GM12878 (cell line): ENCODE results near the gene TIAM1. TPM values are rescaled to one million over a fixed set of nuclear protein-coding genes. Genes with fewer than 3 reads are reported as not detected.

ENCODE experiments used
- BHLHE40 ChIP-seq, 2 experiments: fragments of 450-650 bp in 1 of 2; IDR thresholded peaks; 2 replicates each; pipeline ENCODE4 v1.6.1; 2011 to 2017; ENCODE audit warnings: low read depth in 2 of 2, borderline replicate concordance in 1 of 2, improper control_type of control experiment in 1 of 2, low read length in 1 of 2, mild to moderate bottlenecking in 1 of 2
- MTA3 ChIP-seq: IDR thresholded peaks from 2 replicates; pipeline ENCODE4 v1.6.1; 2012; ENCODE audit warnings: low read length, inconsistent platforms, borderline replicate concordance
- NR2C1 ChIP-seq: fragments of 450-650 bp; IDR thresholded peaks from 2 replicates; pipeline ENCODE4 v1.6.1; 2017; ENCODE audit warnings: antibody characterized with exemption, mild to moderate bottlenecking, moderate library complexity
- ZBED1 ChIP-seq: IDR thresholded peaks from 2 replicates; pipeline ENCODE4 v1.6.1; 2016; ENCODE audit warnings: borderline replicate concordance
- polyA plus RNA-seq, 11 experiments: library from polyadenylated mRNA; depleted of rRNA in 4 of 11; unstranded in 6 of 11; stranded (reverse) in 5 of 11; fragments of >200 nt; fragmentation: Nextera tagmentation in 4 of 11; fragmentation: Illumina TruSeq in 1 of 11; extraction: Ambion mirVana in 4 of 11; extraction: Trizol in 1 of 11; gene quantifications; 1 replicate in 1 of 11; 2 replicates in 10 of 11; pipeline versions ENCODE4 v1.2.1 to v1.2.3, GENCODE V29; 2011 to 2016; ENCODE audit warnings: inconsistent platforms in 2 of 11, missing spikeins in 2 of 11, low read depth in 1 of 11
- total RNA-seq, 4 experiments: library from RNA; depleted of rRNA in 3 of 4; stranded (reverse); fragments of >200 nt in 3 of 4; fragmentation: Illumina TruSeq in 1 of 4; extraction: Trizol in 1 of 4; gene quantifications; 2 replicates each; pipeline versions ENCODE4 v1.2.1 to v1.2.3, GENCODE V29; 2013 to 2021
- TF ChIP-seq, protein P1 (sequence below): fragments of 150-350 bp; IDR thresholded peaks from 2 replicates; pipeline ENCODE4 v1.6.1; 2016; ENCODE audit warnings: low read depth, low read length
- TF ChIP-seq, protein P2 (sequence below): fragments of 450-650 bp; formaldehyde crosslinking; IDR thresholded peaks from 2 replicates; pipeline ENCODE4 v1.4.0; 2022; ENCODE audit warnings: mild to moderate bottlenecking, moderate library complexity
- TF ChIP-seq, protein P3 (sequence below): fragments of 450-650 bp; formaldehyde crosslinking; IDR thresholded peaks from 2 replicates; pipeline ENCODE4 v1.5.0; 2022; ENCODE audit warnings: mild to moderate bottlenecking, missing genetic modification characterization

TIAM1 gene
- total and polyA plus RNA-seq, 10 of the 15 experiments (the other 5 are each of a cell fraction or from before 2014, with no cell fraction given) = 0.31 to 35.9 (median 0.78) TPM

DNA sequence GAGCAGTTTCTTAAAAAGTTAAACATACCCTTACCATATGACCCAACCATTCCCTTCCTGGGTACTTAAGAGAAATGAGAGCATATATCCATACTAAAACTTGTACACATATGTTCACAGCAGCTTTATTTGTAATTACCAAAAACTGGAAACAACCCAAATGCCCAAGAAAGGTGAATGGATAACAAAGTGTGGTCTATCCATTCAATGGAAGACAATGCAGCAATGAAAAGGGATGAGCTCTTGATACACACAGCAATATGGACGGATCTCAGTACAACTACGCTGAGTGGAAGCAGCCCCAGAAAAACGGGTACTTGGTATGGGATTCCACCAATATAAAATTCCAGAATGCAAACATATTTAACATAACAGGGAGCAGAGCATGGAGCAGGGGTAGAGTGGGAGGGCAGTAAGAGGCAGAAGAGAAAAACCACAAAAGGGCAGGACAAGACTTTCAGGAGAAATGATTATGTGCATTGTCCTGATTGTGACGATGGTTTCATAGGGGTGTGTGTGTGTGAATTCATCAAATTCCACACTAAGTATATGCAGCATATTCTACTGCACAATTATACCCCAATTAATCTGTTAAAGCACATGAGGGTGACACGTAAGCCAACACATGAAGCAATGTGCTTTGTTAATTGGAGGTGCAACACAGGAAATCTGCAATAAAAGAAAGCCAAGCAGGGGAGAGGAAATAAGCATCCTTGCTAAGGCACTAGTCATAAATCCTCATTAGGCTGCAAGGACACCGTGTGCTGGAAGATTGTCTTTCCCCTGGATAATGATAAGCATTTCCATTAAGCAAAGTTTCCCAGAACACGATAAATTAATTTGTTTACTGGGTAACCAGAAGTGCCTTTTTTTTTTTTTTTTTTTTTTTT lies 192.7 kb downstream of the TIAM1 start (continued):
- TF ChIP-seq, protein P1, sequence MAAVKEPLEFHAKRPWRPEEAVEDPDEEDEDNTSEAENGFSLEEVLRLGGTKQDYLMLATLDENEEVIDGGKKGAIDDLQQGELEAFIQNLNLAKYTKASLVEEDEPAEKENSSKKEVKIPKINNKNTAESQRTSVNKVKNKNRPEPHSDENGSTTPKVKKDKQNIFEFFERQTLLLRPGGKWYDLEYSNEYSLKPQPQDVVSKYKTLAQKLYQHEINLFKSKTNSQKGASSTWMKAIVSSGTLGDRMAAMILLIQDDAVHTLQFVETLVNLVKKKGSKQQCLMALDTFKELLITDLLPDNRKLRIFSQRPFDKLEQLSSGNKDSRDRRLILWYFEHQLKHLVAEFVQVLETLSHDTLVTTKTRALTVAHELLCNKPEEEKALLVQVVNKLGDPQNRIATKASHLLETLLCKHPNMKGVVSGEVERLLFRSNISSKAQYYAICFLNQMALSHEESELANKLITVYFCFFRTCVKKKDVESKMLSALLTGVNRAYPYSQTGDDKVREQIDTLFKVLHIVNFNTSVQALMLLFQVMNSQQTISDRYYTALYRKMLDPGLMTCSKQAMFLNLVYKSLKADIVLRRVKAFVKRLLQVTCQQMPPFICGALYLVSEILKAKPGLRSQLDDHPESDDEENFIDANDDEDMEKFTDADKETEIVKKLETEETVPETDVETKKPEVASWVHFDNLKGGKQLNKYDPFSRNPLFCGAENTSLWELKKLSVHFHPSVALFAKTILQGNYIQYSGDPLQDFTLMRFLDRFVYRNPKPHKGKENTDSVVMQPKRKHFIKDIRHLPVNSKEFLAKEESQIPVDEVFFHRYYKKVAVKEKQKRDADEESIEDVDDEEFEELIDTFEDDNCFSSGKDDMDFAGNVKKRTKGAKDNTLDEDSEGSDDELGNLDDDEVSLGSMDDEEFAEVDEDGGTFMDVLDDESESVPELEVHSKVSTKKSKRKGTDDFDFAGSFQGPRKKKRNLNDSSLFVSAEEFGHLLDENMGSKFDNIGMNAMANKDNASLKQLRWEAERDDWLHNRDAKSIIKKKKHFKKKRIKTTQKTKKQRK = no peak
- TF ChIP-seq NR2C1 (no peak), ZBED1 (no peak), MTA3 (no peak), BHLHE40 (IDR thresholded peaks at IDR 0.05; ENCODE audit: borderline replicate concordance in 1 of 2, low read depth in 2 of 2, low read length in 1 of 2) (no peak)
- TF ChIP-seq, protein P2, sequence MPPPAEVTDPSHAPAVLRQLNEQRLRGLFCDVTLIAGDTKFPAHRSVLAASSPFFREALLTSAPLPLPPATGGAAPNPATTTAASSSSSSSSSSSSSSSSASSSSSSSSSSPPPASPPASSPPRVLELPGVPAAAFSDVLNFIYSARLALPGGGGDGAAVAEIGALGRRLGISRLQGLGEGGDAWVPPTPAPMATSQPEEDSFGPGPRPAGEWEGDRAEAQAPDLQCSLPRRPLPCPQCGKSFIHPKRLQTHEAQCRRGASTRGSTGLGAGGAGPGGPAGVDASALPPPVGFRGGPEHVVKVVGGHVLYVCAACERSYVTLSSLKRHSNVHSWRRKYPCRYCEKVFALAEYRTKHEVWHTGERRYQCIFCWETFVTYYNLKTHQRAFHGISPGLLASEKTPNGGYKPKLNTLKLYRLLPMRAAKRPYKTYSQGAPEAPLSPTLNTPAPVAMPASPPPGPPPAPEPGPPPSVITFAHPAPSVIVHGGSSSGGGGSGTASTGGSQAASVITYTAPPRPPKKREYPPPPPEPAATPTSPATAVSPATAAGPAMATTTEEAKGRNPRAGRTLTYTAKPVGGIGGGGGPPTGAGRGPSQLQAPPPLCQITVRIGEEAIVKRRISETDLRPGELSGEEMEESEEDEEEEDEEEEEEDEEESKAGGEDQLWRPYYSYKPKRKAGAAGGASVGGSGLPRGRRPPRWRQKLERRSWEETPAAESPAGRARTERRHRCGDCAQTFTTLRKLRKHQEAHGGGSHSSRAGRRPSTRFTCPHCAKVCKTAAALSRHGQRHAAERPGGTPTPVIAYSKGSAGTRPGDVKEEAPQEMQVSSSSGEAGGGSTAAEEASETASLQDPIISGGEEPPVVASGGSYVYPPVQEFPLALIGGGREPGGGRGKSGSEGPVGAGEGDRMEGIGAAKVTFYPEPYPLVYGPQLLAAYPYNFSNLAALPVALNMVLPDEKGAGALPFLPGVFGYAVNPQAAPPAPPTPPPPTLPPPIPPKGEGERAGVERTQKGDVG (CRISPR knock-in tag) = no peak
- TF ChIP-seq, protein P3, sequence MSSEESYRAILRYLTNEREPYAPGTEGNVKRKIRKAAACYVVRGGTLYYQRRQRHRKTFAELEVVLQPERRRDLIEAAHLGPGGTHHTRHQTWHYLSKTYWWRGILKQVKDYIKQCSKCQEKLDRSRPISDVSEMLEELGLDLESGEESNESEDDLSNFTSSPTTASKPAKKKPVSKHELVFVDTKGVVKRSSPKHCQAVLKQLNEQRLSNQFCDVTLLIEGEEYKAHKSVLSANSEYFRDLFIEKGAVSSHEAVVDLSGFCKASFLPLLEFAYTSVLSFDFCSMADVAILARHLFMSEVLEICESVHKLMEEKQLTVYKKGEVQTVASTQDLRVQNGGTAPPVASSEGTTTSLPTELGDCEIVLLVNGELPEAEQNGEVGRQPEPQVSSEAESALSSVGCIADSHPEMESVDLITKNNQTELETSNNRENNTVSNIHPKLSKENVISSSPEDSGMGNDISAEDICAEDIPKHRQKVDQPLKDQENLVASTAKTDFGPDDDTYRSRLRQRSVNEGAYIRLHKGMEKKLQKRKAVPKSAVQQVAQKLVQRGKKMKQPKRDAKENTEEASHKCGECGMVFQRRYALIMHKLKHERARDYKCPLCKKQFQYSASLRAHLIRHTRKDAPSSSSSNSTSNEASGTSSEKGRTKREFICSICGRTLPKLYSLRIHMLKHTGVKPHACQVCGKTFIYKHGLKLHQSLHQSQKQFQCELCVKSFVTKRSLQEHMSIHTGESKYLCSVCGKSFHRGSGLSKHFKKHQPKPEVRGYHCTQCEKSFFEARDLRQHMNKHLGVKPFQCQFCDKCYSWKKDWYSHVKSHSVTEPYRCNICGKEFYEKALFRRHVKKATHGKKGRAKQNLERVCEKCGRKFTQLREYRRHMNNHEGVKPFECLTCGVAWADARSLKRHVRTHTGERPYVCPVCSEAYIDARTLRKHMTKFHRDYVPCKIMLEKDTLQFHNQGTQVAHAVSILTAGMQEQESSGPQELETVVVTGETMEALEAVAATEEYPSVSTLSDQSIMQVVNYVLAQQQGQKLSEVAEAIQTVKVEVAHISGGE (CRISPR knock-in tag) = no peak
